PC-3 (cell line): Measurements from ENCODE around the gene FLT3. TPM values are rescaled to one million over a fixed set of nuclear protein-coding genes. Genes with fewer than 3 reads are reported as not detected.

ENCODE experiments used
- ATAC-seq: fragments of 200-7000 bp; cut with Tn5 transposase; 2 replicates; pipeline ENCODE4 v1.9.1; 2020; ENCODE audit warnings: mild to moderate bottlenecking, moderate library complexity
- BruUV-seq: library from RNA; stranded (reverse); fragments of 400-500 nt; replicated peaks from 2 replicates; lab custom pipeline; 2021; lab: Mats Ljungman, UMichigan
- CTCF ChIA-PET: fragments of 300-600 bp; sonication (Branson Sonifier 250); formaldehyde crosslinking; loops from one replicate; lab custom pipeline; 2022; ENCODE audit warnings: antibody characterized with exemption; lab: Charles Lee
- POLR2A ChIA-PET: fragments of 300-600 bp; sonication (Branson Sonifier 250); formaldehyde crosslinking; loops from one replicate; lab custom pipeline; 2022; ENCODE audit warnings: antibody characterized with exemption; ENCODE audit not compliant: unreplicated experiment; lab: Charles Lee
- DNase-seq: peaks from one replicate; pipeline ENCODE4 v3.0.0-alpha.2; 2015
- H2AFZ ChIP-seq: fragments of 300-600 bp; sonication (generic); 2 replicates; pipeline ENCODE4 v1.6.0; 2016; ENCODE audit warnings: antibody characterized with exemption, low read length
- H3F3A ChIP-seq: fragments of 300-600 bp; sonication (generic); one replicate; pipeline ENCODE4 v1.6.0; 2017; ENCODE audit warnings: antibody characterized with exemption, low read length, control low read depth, mild to moderate bottlenecking; ENCODE audit not compliant: unreplicated experiment
- H3K27ac ChIP-seq: fragments of 300-600 bp; sonication (generic); 2 replicates; pipeline ENCODE4 v1.5.1; 2016; ENCODE audit warnings: mild to moderate bottlenecking, low read length
- H3K27me3 ChIP-seq: fragments of 300-600 bp; sonication (generic); 2 replicates; pipeline ENCODE4 v1.6.1; 2016; ENCODE audit warnings: low read length, mixed read lengths
- H3K36me3 ChIP-seq: fragments of 300-600 bp; sonication (generic); 2 replicates; pipeline ENCODE4 v1.6.1; 2016; ENCODE audit warnings: low read depth, mixed run types, low read length, mixed read lengths
- H3K4me1 ChIP-seq: fragments of 300-600 bp; sonication (generic); 2 replicates; pipeline ENCODE4 v1.5.1; 2016; ENCODE audit warnings: low read length; ENCODE audit not compliant: insufficient read depth
- H3K4me2 ChIP-seq: fragments of 300-600 bp; sonication (generic); 2 replicates; pipeline ENCODE4 v1.6.0; 2016; ENCODE audit warnings: low read length
- H3K4me3 ChIP-seq: fragments of 300-600 bp; sonication (generic); 2 replicates; pipeline ENCODE4 v1.5.1; 2016; ENCODE audit warnings: mild to moderate bottlenecking, low read length, mixed read lengths
- H3K79me2 ChIP-seq: fragments of 300-600 bp; sonication (generic); 2 replicates; pipeline ENCODE4 v1.6.1; 2017; ENCODE audit warnings: low read length, mixed read lengths
- H3K9ac ChIP-seq: fragments of 300-600 bp; sonication (generic); 2 replicates; pipeline ENCODE4 v1.6.0; 2016; ENCODE audit warnings: mild to moderate bottlenecking, low read length
- H3K9me2 ChIP-seq: fragments of 300-600 bp; sonication (generic); replicated peaks from 2 replicates; pipeline ENCODE4 v1.6.1; 2016; ENCODE audit warnings: mixed run types, low read length, mixed read lengths
- H3K9me3 ChIP-seq: fragments of 300-600 bp; sonication (generic); 2 replicates; pipeline ENCODE4 v1.6.1; 2016; ENCODE audit warnings: low read length, mixed read lengths
- H4K20me1 ChIP-seq: fragments of 300-600 bp; sonication (generic); 2 replicates; pipeline ENCODE4 v1.6.1; 2016; ENCODE audit warnings: low read length, mixed read lengths
- EZH2 ChIP-seq: fragments of 300-600 bp; sonication (generic); IDR thresholded peaks from one replicate; pipeline ENCODE4 v1.6.1; 2017; ENCODE audit warnings: antibody characterized with exemption, mild to moderate bottlenecking, low read length; ENCODE audit not compliant: unreplicated experiment
- EZH2phosphoT487 ChIP-seq: fragments of 300-600 bp; sonication (generic); IDR thresholded peaks from 2 replicates; pipeline ENCODE4 v1.6.1; 2018; ENCODE audit warnings: mild to moderate bottlenecking, antibody characterized with exemption, low read length, borderline replicate concordance
- intact Hi-C: fragments of 100-400 bp; cut with micrococcal nuclease; formaldehyde crosslinking; loops from 2 replicates; pipeline ENCODE4 v1.9.0; 2023
- total RNA-seq: library from RNA; depleted of rRNA; stranded (reverse); fragments of >200 nt; gene quantifications from 2 replicates; pipeline ENCODE4 v1.2.3, GENCODE V29; 2014
- TF ChIP-seq, protein P1 (sequence below): fragments of 300-600 bp; sonication (generic); conservative IDR thresholded peaks from 2 replicates; pipeline ENCODE4 v1.5.1; 2017; ENCODE audit warnings: antibody characterized with exemption, low read depth, mild to moderate bottlenecking, low read length

The FLT3 gene
- total RNA-seq, 1 experiment from 2014 or later, result not detected

DNA sequence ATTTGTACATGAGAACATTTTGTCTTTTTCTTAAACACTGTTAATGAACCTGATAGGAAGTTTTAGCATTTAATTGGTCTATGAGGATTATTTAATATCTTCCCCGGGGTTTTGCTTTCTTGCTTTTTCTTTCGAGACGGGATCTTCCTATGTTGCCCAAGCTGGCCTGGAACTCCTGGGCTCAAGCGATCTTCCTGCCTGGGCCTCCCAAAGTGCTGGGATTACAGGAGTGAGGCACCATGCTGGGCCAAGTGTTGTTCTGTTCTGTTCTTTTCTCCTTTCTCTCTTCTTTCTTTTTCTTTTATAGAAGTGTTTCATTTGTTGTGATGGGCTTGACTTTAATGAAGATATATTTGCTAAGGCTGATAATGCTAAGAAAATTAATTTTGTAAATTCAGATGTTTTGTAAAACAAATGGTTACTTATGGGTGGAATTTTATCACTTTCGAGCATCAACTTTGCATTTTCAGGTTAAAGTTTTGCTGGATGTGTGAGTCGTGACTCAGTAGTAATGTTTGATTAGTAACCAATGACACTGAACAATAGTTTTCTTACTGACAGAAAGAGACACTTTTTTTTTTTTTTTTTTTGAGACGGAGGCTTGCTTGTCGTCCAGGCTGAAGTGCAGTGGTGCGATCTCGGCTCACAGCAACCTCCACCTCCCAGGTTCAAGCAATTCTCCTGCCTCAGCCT lies 40.2 kb upstream of the FLT3 start:
- Histone ChIP-seq H3K27me3 (no peaks in the 10 kb centered on the region), H2AFZ (no peak overlapping the region), H3K79me2 (peaks cover 85% of the 10 kb centered on the region), H3K9me3 (no peaks in the 10 kb centered on the region), H3K27ac (peak overlapping the region; percentile 83), H3K9ac (peak overlapping the region; percentile 97), H3K4me2 (peak overlapping the region; percentile 88), H3K9me2 (no peaks in the 10 kb centered on the region), H4K20me1 (peaks cover 34% of the 10 kb centered on the region), H3K4me3 (peak overlapping the region; percentile 90), H3K36me3 (no peaks in the 10 kb centered on the region), H3F3A (no peaks in the 10 kb centered on the region), H3K4me1 (peaks cover 7% of the 10 kb centered on the region; the same call in 1 of the 2 replicates)
- peak; percentile 50 for DNase-seq
- intact Hi-C loops, result no loop called here
- CTCF ChIA-PET, result no interaction called here
- ATAC-seq, result no peak
- TF ChIP-seq EZH2phosphoT487, result no peak
- no peak for TF ChIP-seq EZH2
- TF ChIP-seq, protein P1, sequence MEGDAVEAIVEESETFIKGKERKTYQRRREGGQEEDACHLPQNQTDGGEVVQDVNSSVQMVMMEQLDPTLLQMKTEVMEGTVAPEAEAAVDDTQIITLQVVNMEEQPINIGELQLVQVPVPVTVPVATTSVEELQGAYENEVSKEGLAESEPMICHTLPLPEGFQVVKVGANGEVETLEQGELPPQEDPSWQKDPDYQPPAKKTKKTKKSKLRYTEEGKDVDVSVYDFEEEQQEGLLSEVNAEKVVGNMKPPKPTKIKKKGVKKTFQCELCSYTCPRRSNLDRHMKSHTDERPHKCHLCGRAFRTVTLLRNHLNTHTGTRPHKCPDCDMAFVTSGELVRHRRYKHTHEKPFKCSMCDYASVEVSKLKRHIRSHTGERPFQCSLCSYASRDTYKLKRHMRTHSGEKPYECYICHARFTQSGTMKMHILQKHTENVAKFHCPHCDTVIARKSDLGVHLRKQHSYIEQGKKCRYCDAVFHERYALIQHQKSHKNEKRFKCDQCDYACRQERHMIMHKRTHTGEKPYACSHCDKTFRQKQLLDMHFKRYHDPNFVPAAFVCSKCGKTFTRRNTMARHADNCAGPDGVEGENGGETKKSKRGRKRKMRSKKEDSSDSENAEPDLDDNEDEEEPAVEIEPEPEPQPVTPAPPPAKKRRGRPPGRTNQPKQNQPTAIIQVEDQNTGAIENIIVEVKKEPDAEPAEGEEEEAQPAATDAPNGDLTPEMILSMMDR, result no peak
- no TSS peak for BruUV-seq
- POLR2A ChIA-PET, result interaction anchor here (0.5 to 0.7 kb wide), 2 partner anchors 59 to 416 kb away, joined by 4 to 5 read pairs; no protein-coding TSS in a partner anchor

DNA sequence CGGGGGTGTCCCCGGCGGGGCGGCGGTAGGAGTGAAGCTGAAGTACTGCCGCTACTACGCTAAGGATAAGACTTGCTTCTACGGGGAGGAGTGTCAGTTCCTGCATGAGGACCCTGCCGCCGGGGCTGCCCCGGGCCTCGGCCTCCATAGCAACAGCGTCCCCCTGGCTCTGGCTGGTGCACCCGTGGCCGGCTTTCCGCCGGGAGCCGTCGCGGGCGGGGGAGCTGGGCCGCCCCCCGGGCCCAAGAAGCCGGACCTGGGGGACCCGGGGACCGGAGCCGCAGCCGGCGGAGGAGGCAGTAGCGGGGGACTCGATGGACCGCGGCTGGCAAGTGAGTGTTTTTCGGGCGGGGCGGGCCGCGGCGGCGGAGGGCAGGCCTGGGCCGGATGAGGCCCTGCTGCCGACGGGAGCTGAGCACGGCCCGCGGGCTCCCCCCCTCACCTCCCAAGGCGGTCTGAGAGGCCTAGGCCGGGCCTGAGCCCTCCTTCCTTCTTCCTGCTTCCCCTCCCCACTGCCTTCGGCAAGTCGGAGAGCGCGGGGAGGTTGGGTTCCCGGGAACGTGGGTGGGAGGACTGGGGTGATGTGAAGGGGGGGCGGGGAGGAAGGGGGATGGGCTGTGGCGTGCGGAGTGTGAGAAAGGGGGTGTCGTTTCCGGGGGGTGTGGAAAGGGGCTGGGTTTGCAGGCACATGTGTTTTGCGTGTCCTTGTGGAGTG lies 38.5 kb upstream of the FLT3 start:
- Histone ChIP-seq H3K27me3 (no peaks in the 10 kb centered on the region), H3K79me2 (peaks cover 69% of the 10 kb centered on the region), H3K9ac (peak overlapping the region; percentile 97), H3F3A (no peaks in the 10 kb centered on the region), H3K27ac (peak overlapping the region; percentile 83), H2AFZ (peak overlapping the region; percentile 85), H3K9me3 (no peaks in the 10 kb centered on the region), H3K9me2 (no peaks in the 10 kb centered on the region), H3K36me3 (no peaks in the 10 kb centered on the region), H3K4me2 (peak overlapping the region; percentile 88), H4K20me1 (peaks cover 34% of the 10 kb centered on the region), H3K4me3 (peak overlapping the region; percentile 90), H3K4me1 (peaks cover 7% of the 10 kb centered on the region; the same call in 1 of the 2 replicates)
- intact Hi-C loops, result loop anchor here (2.0 kb wide), 1 partner anchor 42 kb away; no protein-coding TSS in a partner anchor
- TF ChIP-seq, protein P1, result no peak
- no peak for TF ChIP-seq EZH2
- BruUV-seq, result no TSS peak
- ATAC-seq (peak; percentile 65), DNase-seq (peak; percentile 74)
- ChIA-PET CTCF (no interaction called here), POLR2A (no interaction called here)
